Measurements from ENCODE around the gene DDR2.
"Not testable (repeated sequence)": the region's sequence is repeated elsewhere in the genome, so short reads cannot be mapped to it uniquely, and the experiment has no call there.

The DDR2 gene

GRCh38 chr1:162765788-162766187 is 133.5 kb downstream of the DDR2 start:
- DNase-seq (ENCODE audit: low read depth, low spot score), result no peak

GRCh38 chr1:162772571-162773154 is 140.4 kb downstream of the DDR2 start:
- no peak for DNase-seq (ENCODE audit: low read depth, low spot score)

DNA sequence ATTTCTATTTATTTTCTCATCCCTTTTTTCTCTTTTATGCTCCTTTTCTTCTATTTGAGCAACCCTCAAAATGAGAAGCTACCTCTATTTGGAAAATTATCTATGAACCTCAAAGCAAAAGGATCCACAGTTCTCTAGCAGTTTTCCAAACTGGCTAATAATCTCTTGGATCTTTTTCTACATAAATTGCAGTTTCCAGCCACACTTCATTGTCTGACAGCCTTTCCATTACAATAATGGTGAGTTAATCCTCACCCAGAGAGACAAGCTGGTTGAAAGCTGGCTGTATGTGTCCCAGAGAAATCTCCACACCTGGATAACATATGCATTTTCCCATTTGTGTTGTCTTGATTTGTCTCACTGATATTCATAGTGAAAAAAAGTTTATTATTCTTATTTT is 141.7 kb downstream of the DDR2 start:
- no peak for DNase-seq (ENCODE audit: low read depth, low spot score)

DNA sequence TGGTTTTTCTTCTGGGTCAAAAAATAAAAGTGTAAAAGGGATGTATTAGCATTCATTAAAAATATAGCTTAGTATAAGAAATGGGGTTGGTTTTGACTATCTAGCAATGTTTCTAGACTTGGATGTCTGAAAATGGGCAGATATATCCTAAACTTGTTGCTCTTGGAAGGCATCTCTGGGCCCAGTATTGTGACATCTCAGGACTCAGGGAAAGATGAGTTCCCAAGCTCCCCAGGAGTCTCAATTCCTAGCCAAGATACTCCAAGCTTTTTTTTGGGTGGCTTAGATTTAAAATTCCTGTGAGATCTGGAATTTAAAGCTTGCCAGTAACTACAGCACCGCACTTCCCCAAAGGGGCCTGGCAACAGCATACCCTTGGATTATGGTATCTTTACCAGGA is 146.8 kb downstream of the DDR2 start:
- no peak for DNase-seq (ENCODE audit: low read depth, low spot score)

DNA sequence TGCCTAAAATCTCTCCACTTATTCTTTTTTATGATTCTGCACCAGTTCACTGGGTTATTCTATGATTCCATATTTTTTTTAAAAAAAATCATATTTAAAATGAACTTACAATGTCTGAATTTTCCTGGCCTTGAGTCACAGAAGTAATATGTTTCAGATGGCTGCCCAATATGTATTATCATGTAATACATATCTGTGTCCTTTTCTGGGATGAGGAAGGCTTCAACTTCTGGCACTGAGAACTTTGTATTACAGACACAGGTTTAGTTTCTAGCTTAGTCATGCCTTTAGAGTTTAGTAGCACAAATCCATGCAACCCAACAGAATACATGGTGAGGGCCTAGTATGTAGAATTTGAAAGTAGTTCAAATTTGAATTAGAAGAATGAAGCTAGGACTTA is 150.4 kb downstream of the DDR2 start:
- no peak for DNase-seq (ENCODE audit: low read depth, low spot score)

GRCh38 chr1:162784926-162785325 is 152.7 kb downstream of the DDR2 start:
- DNase-seq (ENCODE audit: low read depth, low spot score), result not testable (repeated sequence)

DNA sequence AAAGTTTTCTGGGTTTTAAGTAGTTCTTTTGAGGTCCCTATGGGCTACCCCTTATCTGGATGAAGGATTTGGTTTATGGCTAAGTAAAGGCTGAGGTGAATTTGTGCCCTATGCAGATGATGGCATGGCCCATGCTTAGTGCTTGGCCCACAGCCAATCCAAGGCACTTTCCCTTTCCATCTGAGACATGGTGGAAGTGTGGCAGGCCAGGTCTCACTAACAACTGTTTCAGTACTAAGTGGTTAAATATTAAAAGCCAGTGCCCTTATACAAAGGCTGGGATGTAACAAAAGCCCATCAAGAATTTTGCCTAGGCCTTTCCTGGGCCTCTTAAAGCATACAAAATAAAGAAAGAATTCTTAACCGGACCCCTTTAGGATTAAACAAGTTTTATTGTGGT is 156.5 kb downstream of the DDR2 start:
- DNase-seq (ENCODE audit: low read depth, low spot score), result not testable (repeated sequence)

DNA sequence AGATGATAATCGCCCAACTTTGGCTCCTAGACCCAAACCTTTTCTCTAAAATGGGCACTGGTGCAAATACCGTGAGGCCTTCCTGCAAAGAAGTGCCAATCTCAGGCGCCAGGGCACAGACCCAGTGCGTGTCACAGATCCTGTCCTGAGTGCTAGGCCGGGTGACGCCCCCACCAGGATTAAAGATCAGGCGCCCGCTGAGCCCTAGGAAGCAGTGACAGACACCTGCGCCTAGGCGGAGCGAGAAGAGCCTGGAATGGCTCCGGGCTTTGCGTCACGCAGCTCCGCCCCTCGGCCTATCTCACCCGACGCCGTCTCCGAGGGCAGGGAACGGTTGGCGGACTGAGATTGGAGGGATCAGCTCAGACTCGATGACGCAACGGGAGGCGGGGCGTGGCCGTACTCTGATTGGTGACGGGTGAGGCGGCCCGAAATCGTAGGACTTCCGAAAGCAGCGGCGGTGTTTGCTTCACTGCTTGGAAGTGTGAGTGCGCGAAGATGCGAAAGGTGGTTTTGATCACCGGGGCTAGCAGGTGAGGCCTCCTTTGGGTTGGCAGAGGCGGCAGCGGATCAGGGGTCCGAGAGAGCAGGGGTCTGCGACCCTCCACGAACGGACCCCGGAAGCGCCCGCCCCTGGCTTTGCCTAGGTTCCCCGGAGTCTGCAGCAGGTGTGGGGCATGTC is 158.2 kb downstream of the DDR2 start, which contains the start of gene HSD17B7:
TSS of gene HSD17B7 (plus strand) at position 400 of the 682 bp plus-strand sequence. CDS start at position 499, 99 bp downstream.
- DNase-seq (ENCODE audit: low read depth, low spot score), result peak; percentile 43

DNA sequence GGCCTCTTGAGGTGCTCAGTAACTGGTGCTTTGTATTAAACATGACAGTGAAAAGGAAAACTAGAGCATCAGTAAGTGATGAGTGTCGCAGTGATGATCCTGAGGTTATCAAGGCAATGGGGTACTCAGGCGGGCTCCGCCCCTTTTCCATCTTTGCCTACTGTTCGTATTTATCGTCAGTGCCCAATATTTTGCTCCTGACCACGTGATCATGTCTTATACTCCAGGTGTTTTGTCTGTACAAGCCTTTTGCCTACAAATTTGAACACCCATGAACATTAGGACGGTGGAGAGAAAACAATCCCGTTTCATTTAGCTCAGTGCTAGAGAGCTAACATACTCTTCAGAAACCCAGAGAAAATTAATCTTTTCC is 158.7 kb downstream of the DDR2 start:
- not testable (repeated sequence) for DNase-seq (ENCODE audit: low read depth, low spot score)

DNA sequence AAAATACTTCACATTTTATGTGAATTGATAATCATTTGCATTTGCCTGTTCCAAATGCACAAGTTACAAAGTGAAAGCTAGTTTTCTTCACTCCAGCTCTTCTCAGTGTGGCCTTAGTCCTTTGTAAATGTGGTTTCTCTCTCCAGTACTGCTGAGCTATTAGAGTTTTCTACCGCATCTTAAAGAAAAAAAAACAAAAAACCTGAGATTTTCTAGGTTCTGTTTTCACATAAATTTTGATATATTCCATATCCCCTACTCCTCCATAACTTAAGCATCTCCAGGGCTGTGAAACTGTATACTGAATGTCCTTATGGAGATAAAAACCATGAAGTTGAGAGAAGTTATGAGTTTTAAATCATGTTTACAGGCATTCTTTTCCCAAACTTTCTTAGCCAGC is 162.0 kb downstream of the DDR2 start:
- DNase-seq (ENCODE audit: low read depth, low spot score), result not testable (repeated sequence)

- DNase-seq (ENCODE audit: low read depth, low spot score), result not testable (repeated sequence)
These were observed 164.5 kb downstream of the DDR2 start for GRCh38 chr1:162796617-162797279.

DNA sequence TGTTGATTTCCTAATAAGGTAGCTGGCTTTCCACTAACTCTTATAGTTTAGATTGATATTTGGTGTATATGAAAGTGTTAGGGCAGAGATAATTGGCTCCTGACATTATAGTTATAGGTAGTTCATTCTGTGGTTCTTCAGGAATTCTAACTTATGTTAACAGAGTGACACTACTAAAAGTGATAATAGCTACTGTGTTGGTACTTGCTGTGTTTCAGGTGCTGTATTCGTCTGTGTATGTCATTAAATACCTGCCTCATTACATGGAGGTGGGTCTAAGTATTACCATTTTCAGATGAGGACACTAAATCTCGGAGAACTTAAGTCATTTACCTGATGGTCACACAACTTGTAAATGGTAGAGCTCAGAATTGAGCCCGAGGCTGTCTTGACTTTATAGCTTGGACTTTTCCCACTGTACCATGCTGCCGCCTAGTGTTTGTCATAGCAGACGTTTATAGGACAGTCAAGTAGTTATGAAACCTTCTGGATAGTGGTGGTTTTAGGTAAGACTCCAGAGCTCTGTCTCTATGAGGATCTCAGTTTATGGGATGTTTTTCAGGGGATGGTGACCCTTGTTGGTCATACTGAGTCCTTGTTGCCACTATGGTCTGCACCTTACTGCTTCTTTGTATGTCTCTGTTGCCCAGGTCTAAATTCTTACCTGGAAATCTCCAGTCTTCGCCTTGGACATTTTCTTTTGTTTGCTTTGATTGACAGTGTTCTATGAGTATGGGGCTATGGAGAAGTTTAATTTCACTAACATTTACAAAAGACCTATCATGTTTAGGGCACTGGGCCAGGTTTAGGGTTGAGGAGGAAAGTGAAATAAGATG is 167.9 kb downstream of the DDR2 start:
- DNase-seq (ENCODE audit: low read depth, low spot score), result not testable (repeated sequence)

GRCh38 chr1:162807503-162807902 is 175.2 kb downstream of the DDR2 start:
- not testable (repeated sequence) for DNase-seq (ENCODE audit: low read depth, low spot score)

DNA sequence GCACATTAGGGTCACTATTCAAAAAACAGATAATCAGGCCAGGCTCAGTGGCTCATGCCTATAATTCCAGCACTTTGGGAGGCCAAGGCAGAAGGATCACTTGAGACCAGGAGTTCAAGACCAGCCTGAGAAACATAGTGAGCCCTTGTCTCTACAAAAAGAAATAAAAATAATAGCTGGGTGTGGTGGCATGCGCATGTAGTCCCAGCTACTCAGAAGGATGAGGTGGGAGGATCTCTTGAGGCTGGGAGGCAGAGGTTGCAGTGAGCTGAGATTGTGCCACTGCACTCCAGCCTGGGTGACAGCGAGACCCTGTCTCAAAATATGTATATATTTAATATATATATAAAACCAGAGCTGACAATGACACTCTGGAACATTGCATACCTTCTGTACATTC is 180.1 kb downstream of the DDR2 start:
- DNase-seq (ENCODE audit: low read depth, low spot score), result not testable (repeated sequence)

- DNase-seq (ENCODE audit: low read depth, low spot score), result not testable (repeated sequence)
These were observed 185.9 kb downstream of the DDR2 start for GRCh38 chr1:162818136-162818535.

DNA sequence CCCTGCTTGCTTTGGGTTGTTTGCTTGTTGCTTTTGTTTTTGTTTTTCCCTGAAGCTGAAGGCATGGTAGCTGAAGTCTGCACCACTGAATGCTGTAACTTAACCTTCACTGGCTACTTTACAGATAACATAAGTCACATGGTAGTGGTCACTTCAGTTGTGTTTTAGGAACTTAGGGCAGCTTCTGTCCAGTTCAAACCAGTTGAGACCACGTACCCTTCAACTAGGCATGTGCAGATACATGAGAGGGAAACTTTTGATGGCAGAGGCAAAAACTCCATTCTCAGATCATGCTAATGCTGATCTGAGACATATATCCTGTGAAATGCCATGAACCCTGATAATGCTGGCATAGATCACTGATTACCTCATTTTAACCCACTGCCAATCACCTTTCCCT is 186.4 kb downstream of the DDR2 start:
- not testable (repeated sequence) for DNase-seq (ENCODE audit: low read depth, low spot score)

GRCh38 chr1:162822391-162823200 is 190.3 kb downstream of the DDR2 start:
- DNase-seq (ENCODE audit: low read depth, low spot score), result no peak

- DNase-seq (ENCODE audit: low read depth, low spot score), result no peak
These were observed 191.0 kb downstream of the DDR2 start for GRCh38 chr1:162823231-162823630.

DNA sequence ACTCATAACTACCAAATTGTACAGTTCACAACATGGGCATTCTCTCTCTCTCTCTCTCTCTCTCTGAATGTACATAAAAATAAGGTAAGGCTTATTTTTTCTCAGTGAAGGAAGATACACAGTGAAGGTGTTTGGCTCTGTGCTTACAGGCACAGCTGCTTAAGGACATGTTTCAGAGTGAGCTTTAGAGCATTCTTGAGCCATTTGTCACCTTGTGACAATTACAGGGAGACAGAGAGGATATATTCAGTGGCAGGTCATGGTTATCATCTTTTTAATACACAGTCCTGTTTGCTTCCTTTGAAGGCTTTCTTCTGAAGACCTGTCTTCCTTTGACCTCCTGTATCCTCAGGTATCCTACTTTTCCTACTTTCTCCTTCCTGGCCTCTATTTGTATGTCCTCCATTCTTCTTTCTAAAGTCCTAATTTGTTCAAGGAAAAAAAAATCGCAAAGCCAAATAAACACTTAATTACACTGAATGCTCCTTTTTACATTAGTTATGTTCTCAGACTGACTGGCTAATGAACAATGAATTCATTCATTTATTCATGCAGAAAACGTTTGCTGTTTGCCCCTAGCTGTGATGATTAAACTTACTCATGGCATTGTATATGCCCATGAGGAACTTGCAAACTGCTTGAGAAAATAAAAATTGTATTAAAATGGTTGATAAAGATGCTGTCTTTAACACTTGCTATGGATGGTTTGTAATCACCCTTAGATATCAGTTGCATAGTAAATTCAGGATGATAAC is 191.7 kb downstream of the DDR2 start:
- no peak for DNase-seq (ENCODE audit: low read depth, low spot score)

GRCh38 chr1:162829268-162829667 is 197.0 kb downstream of the DDR2 start:
- DNase-seq (ENCODE audit: low read depth, low spot score), result no peak
